GM08714 (cell line): ENCODE measurements around the gene RNPC3.

Experiments used
- H3K4me3 ChIP-seq: fragments of 200-500 bp; sonication (Bioruptor generic); 2 replicates; pipeline ENCODE4 v1.5.1; 2014; ENCODE audit warnings: mild to moderate bottlenecking, low read length, inconsistent platforms
- ZNF274 ChIP-seq: IDR thresholded peaks from 2 replicates; pipeline ENCODE4 v1.6.1; 2012; ENCODE audit warnings: mild to moderate bottlenecking, low read depth, low read length

Gene RNPC3

GRCh38 chr1:103525607-103526507 is at the start of gene RNPC3:
Gene RNPC3 (plus strand): TSS chr1:103525699. CDS start chr1:103526071, 372 bp downstream.
- H3K4me3 ChIP-seq = peak within 1 kb of the TSS; percentile 86

GRCh38 chr1:103477101-103477500 is 48.4 kb upstream of the RNPC3 start:
- no peak overlapping the region for H3K4me3 ChIP-seq
- no peak for TF ChIP-seq ZNF274

More at GRCh38 chr1:103525607-103526507, at the start of gene RNPC3:
- no peak for TF ChIP-seq ZNF274

GRCh38 chr1:103489935-103490334 is 35.6 kb upstream of the RNPC3 start:
- TF ChIP-seq ZNF274 = no peak
- H3K4me3 ChIP-seq = no peak overlapping the region

- no peak for TF ChIP-seq ZNF274
- H3K4me3 ChIP-seq = no peak overlapping the region
Measured at GRCh38 chr1:103492003-103492625, 33.4 kb upstream of the RNPC3 start.

- no peak for TF ChIP-seq ZNF274
- no peak overlapping the region for H3K4me3 ChIP-seq
Measured at GRCh38 chr1:103496014-103496635, 29.4 kb upstream of the RNPC3 start.

- no peak overlapping the region for H3K4me3 ChIP-seq
- TF ChIP-seq ZNF274 = no peak
Measured at GRCh38 chr1:103497404-103497803, 28.1 kb upstream of the RNPC3 start.

- no peak for TF ChIP-seq ZNF274
- H3K4me3 ChIP-seq = no peak overlapping the region
Measured at GRCh38 chr1:103509250-103509649, 16.2 kb upstream of the RNPC3 start.

GRCh38 chr1:103513711-103514110 is 11.8 kb upstream of the RNPC3 start:
- no peak for TF ChIP-seq ZNF274
- H3K4me3 ChIP-seq = no peak overlapping the region

- no peak overlapping the region for H3K4me3 ChIP-seq
- TF ChIP-seq ZNF274 = no peak
Measured at GRCh38 chr1:103514920-103515503, 10.5 kb upstream of the RNPC3 start.

- H3K4me3 ChIP-seq = no peak overlapping the region
- TF ChIP-seq ZNF274 = no peak
Measured at GRCh38 chr1:103516283-103516682, 9.2 kb upstream of the RNPC3 start.

- TF ChIP-seq ZNF274 = no peak
- no peak overlapping the region for H3K4me3 ChIP-seq
Measured at GRCh38 chr1:103516693-103517092, 8.8 kb upstream of the RNPC3 start.

GRCh38 chr1:103517380-103518047 is 8.0 kb upstream of the RNPC3 start:
- H3K4me3 ChIP-seq = peak overlapping the region; percentile 31; the same call in 1 of the 2 replicates
- TF ChIP-seq ZNF274 = no peak

GRCh38 chr1:103520822-103521221 is 4.7 kb upstream of the RNPC3 start:
- no peak overlapping the region for H3K4me3 ChIP-seq
- no peak for TF ChIP-seq ZNF274

- TF ChIP-seq ZNF274 = no peak
- H3K4me3 ChIP-seq = no peak overlapping the region
Measured at GRCh38 chr1:103523346-103523745, 2.2 kb upstream of the RNPC3 start.
